Measurements from ENCODE around the gene MRPL45. TPM values are rescaled to one million over a fixed set of nuclear protein-coding genes. Genes with fewer than 3 reads are reported as not detected.

MRPL45 gene
- total RNA-seq, 2 donors from 2014 or later, result 64.6 to 72.3 TPM

GRCh38 chr17:38320482-38320881 is 23.5 kb downstream of the MRPL45 start:
- Mint-ChIP-seq H3K27ac (no peak overlapping the region), H3K36me3 (peaks cover 9 to 13% of the 10 kb centered on the region in 2 donors), H3K9me3 (no peaks in the 10 kb centered on the region)
- DNase-seq (ENCODE audit: low spot score in 2 of 2), result no peak
- ATAC-seq, result no peak

- ATAC-seq (peak; percentile 83 to 87), DNase-seq (ENCODE audit: low spot score in 2 of 2) (peak in 1 of 2 donors; percentile 81)
Measured at GRCh38 chr17:38322156-38322779, 25.3 kb downstream of the MRPL45 start.

GRCh38 chr17:38322897-38323296 is 25.9 kb downstream of the MRPL45 start:
- Mint-ChIP-seq H3K9me3 (no peaks in the 10 kb centered on the region), H3K36me3 (peaks cover 5 to 6% of the 10 kb centered on the region in 2 donors), H3K27ac (no peak overlapping the region)
- no peak for DNase-seq (ENCODE audit: low spot score in 2 of 2)
- ATAC-seq, result no peak

More at GRCh38 chr17:38322156-38322779, 25.3 kb downstream of the MRPL45 start:
- peak overlapping the region in 1 of 2 donors; percentile 22 for H3K27ac Mint-ChIP-seq
- peaks cover 5 to 6% of the 10 kb centered on the region in 2 donors for H3K36me3 Mint-ChIP-seq
- no peaks in the 10 kb centered on the region for H3K9me3 Mint-ChIP-seq

- Mint-ChIP-seq H3K36me3 (peaks cover 0 to 5% of the 10 kb centered on the region in 2 donors), H3K9me3 (no peaks in the 10 kb centered on the region), H3K27ac (no peak overlapping the region)
- ATAC-seq, result no peak
- DNase-seq (ENCODE audit: low spot score in 2 of 2), result no peak
Measured at GRCh38 chr17:38324141-38324697, 27.3 kb downstream of the MRPL45 start.

GRCh38 chr17:38324772-38325171 is 27.8 kb downstream of the MRPL45 start:
- Mint-ChIP-seq H3K9me3 (no peaks in the 10 kb centered on the region), H3K36me3 (peaks cover 0 to 5% of the 10 kb centered on the region in 2 donors), H3K27ac (no peak overlapping the region)
- no peak for DNase-seq (ENCODE audit: low spot score in 2 of 2)
- ATAC-seq, result no peak

- ATAC-seq (no peak), DNase-seq (ENCODE audit: low spot score in 2 of 2) (no peak)
- Mint-ChIP-seq H3K36me3 (peaks cover 0 to 5% of the 10 kb centered on the region in 2 donors), H3K9me3 (no peaks in the 10 kb centered on the region), H3K27ac (peak overlapping the region in 1 of 2 donors; percentile 67)
Measured at GRCh38 chr17:38325221-38325851, 28.4 kb downstream of the MRPL45 start.

GRCh38 chr17:38326996-38327792 is 30.2 kb downstream of the MRPL45 start:
- peak overlapping the region in 1 of 2 donors; percentile 52 for H3K27ac Mint-ChIP-seq
- DNase-seq (ENCODE audit: low spot score in 2 of 2) (no peak), ATAC-seq (peak in 1 of 2 donors; percentile 18)
- peaks cover 0 to 5% of the 10 kb centered on the region in 2 donors for H3K36me3 Mint-ChIP-seq
- H3K9me3 Mint-ChIP-seq, result no peaks in the 10 kb centered on the region

GRCh38 chr17:38327936-38328335 is 31.0 kb downstream of the MRPL45 start:
- ATAC-seq (no peak), DNase-seq (ENCODE audit: low spot score in 2 of 2) (no peak)
- Mint-ChIP-seq H3K36me3 (peaks cover 0 to under 1% of the 10 kb centered on the region in 2 donors), H3K27ac (peak overlapping the region; percentile 5 to 52), H3K9me3 (no peaks in the 10 kb centered on the region)

- DNase-seq (ENCODE audit: low spot score in 2 of 2), result no peak
- H3K27ac Mint-ChIP-seq, result peak overlapping the region in 1 of 2 donors; percentile 52
- H3K9me3 Mint-ChIP-seq, result no peaks in the 10 kb centered on the region
- no peaks in the 10 kb centered on the region for H3K36me3 Mint-ChIP-seq
- no peak for ATAC-seq
Measured at GRCh38 chr17:38328620-38329019, 31.7 kb downstream of the MRPL45 start.

- Mint-ChIP-seq H3K27ac (peak overlapping the region; percentile 52 to 73), H3K36me3 (no peaks in the 10 kb centered on the region), H3K9me3 (no peaks in the 10 kb centered on the region)
- DNase-seq (ENCODE audit: low spot score in 2 of 2) (no peak), ATAC-seq (no peak)
Measured at GRCh38 chr17:38329284-38329683, 32.3 kb downstream of the MRPL45 start.

- ATAC-seq (no peak), DNase-seq (ENCODE audit: low spot score in 2 of 2) (no peak)
- Mint-ChIP-seq H3K27ac (peak overlapping the region in 1 of 2 donors; percentile 77), H3K36me3 (no peaks in the 10 kb centered on the region), H3K9me3 (no peaks in the 10 kb centered on the region)
Measured at GRCh38 chr17:38329808-38330730, 33.1 kb downstream of the MRPL45 start.

- Mint-ChIP-seq H3K36me3 (no peaks in the 10 kb centered on the region), H3K27ac (no peak overlapping the region), H3K9me3 (no peaks in the 10 kb centered on the region)
- DNase-seq (ENCODE audit: low spot score in 2 of 2) (no peak), ATAC-seq (no peak)
Measured at GRCh38 chr17:38330941-38331411, 34.0 kb downstream of the MRPL45 start.

- no peak for DNase-seq (ENCODE audit: low spot score in 2 of 2)
- no peak for ATAC-seq
- Mint-ChIP-seq H3K27ac (no peak overlapping the region), H3K36me3 (no peaks in the 10 kb centered on the region), H3K9me3 (no peaks in the 10 kb centered on the region)
Measured at GRCh38 chr17:38332735-38333134, 35.8 kb downstream of the MRPL45 start.

- Mint-ChIP-seq H3K9me3 (no peaks in the 10 kb centered on the region), H3K36me3 (no peaks in the 10 kb centered on the region), H3K27ac (no peak overlapping the region)
- ATAC-seq (peak; percentile 57 to 81), DNase-seq (ENCODE audit: low spot score in 2 of 2) (peak in 1 of 2 donors; percentile 82)
Measured at GRCh38 chr17:38333635-38334295, 36.8 kb downstream of the MRPL45 start.

Measured in activated naive CD4-positive, alpha-beta T cell treated with anti-CD3 and anti-CD28 coated beads, Interleukin-2, amount 50 U/mL, for 72 hours (primary cell).